Osteocyte (in vitro differentiated cells): ENCODE results near the gene BAHCC1. TPM values are rescaled to one million over a fixed set of nuclear protein-coding genes. Genes with fewer than 3 reads are reported as not detected.

Experiments used
- DNase-seq: peaks from one replicate; pipeline ENCODE4 v3.0.0; 2021; ENCODE audit warnings: mixed read lengths; ENCODE audit not compliant: unreplicated experiment; ENCODE audit errors: extremely low spot score
- H3K27ac Mint-ChIP-seq: one replicate; pipeline ENCODE4 v1.8.0; 2021; ENCODE audit warnings: mild to moderate bottlenecking, mixed read lengths; ENCODE audit not compliant: unreplicated experiment
- H3K27me3 Mint-ChIP-seq: one replicate; pipeline ENCODE4 v1.8.0; 2021; ENCODE audit warnings: mixed read lengths; ENCODE audit not compliant: unreplicated experiment
- H3K36me3 Mint-ChIP-seq: one replicate; pipeline ENCODE4 v1.8.0; 2021; ENCODE audit warnings: mixed read lengths; ENCODE audit not compliant: unreplicated experiment
- H3K4me1 Mint-ChIP-seq: one replicate; pipeline ENCODE4 v1.8.0; 2021; ENCODE audit warnings: mixed read lengths; ENCODE audit not compliant: unreplicated experiment
- H3K4me3 Mint-ChIP-seq: one replicate; pipeline ENCODE4 v1.8.0; 2021; ENCODE audit warnings: mild to moderate bottlenecking, moderate library complexity, mixed read lengths; ENCODE audit not compliant: unreplicated experiment
- H3K9me3 Mint-ChIP-seq: one replicate; pipeline ENCODE4 v1.8.0; 2021; ENCODE audit warnings: mixed read lengths; ENCODE audit not compliant: unreplicated experiment
- CTCF ChIP-seq: fragments of 200-600 bp; sonication (generic); IDR thresholded peaks from 2 replicates; pipeline ENCODE4 v1.5.0; 2021; ENCODE audit warnings: antibody characterized with exemption, mild to moderate bottlenecking, moderate library complexity
- total RNA-seq: library from RNA; stranded (reverse); gene quantifications from 2 replicates; pipeline ENCODE4 v1.2.1, GENCODE V29; 2021

Gene BAHCC1
- total RNA-seq, 1 donor from 2014 or later, result 55.7 TPM

- DNase-seq, result no peak
- no peaks in the 10 kb centered on the region for H3K36me3 Mint-ChIP-seq
- H3K4me1 Mint-ChIP-seq, result peaks cover 38% of the 10 kb centered on the region
- H3K9me3 Mint-ChIP-seq, result no peaks in the 10 kb centered on the region
- no peak for TF ChIP-seq CTCF
- H3K27ac Mint-ChIP-seq, result no peak overlapping the region
- no peaks in the 10 kb centered on the region for H3K27me3 Mint-ChIP-seq
- H3K4me3 Mint-ChIP-seq, result no peak overlapping the region
Observed at GRCh38 chr17:81426393-81427172, 31.3 kb downstream of the BAHCC1 start.

DNA sequence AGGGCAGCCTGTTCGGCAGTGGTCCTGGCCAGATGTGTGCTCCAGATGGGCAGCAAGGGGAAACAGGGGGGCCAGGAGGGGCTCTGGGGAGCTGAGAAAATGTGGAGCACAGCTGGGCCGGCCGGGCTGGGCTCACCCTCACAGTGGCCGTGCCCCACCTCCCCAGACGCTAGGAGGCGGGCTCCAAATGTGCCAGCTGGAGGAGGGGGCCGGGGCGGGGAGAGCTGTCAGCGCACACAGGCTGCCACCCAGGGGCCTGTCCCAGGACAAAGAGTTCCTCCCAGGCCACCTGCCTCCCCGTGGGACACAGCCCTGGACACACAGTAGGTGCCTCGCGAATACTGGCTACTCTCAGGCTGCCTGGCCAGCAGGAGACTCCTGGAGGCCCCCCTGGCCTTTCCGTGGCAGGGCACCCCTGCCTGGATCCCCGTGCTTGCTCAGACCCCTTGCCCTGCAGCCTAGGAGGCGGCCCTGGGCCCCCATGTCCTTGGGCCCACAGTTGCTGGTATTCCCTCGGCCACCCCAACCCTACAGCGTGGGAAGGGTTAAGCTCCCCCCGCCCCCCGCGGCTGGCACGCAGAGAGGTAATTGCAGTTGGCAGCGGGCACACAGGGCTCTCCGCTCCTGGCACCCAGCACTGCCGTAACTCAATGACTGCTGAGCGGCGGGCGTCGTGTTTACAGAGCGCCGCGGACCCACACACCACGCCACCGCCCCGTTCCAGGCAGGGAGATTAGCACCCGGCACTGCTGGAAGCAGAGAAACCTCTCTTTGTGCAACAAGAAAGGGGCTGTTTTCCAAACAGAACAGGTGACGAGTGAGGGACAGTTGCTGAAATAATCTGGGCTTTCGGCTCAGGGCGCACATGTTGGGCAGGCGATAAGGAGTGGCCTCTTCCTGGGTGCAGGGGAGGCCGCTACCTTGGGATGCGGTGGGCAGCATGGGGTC, 32.2 kb downstream of the BAHCC1 start:
- TF ChIP-seq CTCF, result no peak
- H3K4me1 Mint-ChIP-seq, result peaks cover 32% of the 10 kb centered on the region
- no peaks in the 10 kb centered on the region for H3K36me3 Mint-ChIP-seq
- H3K9me3 Mint-ChIP-seq, result no peaks in the 10 kb centered on the region
- H3K4me3 Mint-ChIP-seq, result no peak overlapping the region
- no peaks in the 10 kb centered on the region for H3K27me3 Mint-ChIP-seq
- no peak overlapping the region for H3K27ac Mint-ChIP-seq
- no peak for DNase-seq

DNA sequence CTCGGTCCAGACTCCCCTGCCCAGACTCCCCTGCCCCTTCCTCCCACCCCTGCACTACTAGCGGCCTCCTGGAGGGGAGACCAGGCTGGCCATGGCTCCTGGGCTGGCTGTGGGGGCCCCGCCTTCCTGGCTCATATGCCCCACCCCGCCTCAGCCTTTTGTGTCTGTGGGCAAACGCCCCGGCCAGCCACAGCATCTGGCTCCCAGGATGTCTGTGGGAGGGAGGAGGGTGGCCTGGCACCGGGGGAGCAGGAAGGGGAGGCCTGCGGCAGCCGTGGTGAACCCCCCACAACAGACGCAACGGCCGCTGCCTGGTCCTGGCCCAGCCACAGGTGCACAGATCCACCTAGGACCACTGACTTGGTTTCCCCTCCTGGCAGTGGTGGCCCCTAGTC, 32.9 kb downstream of the BAHCC1 start:
- DNase-seq, result no peak
- no peak overlapping the region for H3K27ac Mint-ChIP-seq

DNA sequence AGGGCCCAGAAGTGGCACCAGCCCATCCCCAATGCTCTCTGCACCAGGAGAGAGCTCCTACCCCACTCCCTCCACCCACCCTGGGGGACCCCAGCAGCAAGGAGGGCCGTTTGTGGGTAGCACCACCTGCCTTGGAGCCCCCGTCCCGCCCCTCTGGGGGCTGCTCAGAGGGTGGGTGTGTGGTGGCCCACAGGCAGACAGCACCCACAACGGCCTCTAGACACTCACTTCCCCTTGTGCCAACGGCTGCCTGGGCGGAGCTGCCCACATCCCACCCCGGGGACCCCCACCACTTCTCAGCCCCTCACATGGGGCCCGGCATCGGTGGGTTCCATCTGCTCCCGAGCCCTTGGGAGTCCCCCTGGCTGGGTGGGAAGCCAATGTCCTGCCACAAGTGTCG, 33.3 kb downstream of the BAHCC1 start:
- DNase-seq, result no peak
- no peak overlapping the region for H3K27ac Mint-ChIP-seq
- no peaks in the 10 kb centered on the region for H3K27me3 Mint-ChIP-seq
- no peak overlapping the region for H3K4me3 Mint-ChIP-seq
- TF ChIP-seq CTCF, result no peak
- no peaks in the 10 kb centered on the region for H3K9me3 Mint-ChIP-seq
- no peaks in the 10 kb centered on the region for H3K36me3 Mint-ChIP-seq
- H3K4me1 Mint-ChIP-seq, result peaks cover 31% of the 10 kb centered on the region

More for the DNA sequence above, 32.9 kb downstream of the BAHCC1 start:
- H3K4me1 Mint-ChIP-seq, result peaks cover 32% of the 10 kb centered on the region
- no peak for TF ChIP-seq CTCF
- H3K4me3 Mint-ChIP-seq, result no peak overlapping the region
- no peaks in the 10 kb centered on the region for H3K36me3 Mint-ChIP-seq
- no peaks in the 10 kb centered on the region for H3K9me3 Mint-ChIP-seq
- no peaks in the 10 kb centered on the region for H3K27me3 Mint-ChIP-seq
